HG02981 (cell line): ENCODE results near the gene RPL9.
"Not testable (repeated sequence)": the region's sequence is repeated elsewhere in the genome, so short reads cannot be mapped to it uniquely, and the experiment has no call there.

ENCODE experiments used
- ATAC-seq: cut with Tn5 transposase; IDR thresholded peaks from one replicate; pipeline ENCODE4 v1.9.1; 2021; ENCODE audit warnings: mild to moderate bottlenecking, moderate library complexity; ENCODE audit not compliant: unreplicated experiment

RPL9 gene

DNA sequence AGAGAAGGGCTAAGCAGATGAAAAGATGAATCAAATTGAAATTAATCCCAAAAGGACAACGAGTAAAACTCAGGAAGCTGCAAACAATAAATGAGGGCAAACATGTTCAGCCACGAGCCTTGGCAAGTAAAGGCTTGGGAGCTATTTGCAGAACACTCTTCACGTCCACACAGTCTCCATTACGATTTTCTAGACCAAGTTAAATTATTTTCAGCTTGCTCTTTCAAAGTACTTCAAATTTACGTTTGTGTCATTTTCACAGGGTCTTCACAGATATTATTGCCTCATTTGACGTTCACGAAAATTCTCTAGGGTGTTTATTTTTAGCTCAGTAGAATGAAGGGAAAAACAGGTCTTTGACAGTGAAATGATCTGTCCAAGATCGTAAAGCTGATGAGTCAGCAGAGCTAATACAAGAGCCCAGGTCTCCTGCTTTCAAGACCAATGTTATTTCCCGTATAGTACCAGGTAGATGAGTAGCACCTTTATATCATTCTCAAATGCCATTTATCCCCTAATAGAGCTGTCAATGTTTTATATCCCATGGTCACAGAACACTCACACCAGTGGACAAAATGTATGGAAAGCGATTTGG, 31.1 kb downstream of the RPL9 start:
- ATAC-seq, result no peak

DNA sequence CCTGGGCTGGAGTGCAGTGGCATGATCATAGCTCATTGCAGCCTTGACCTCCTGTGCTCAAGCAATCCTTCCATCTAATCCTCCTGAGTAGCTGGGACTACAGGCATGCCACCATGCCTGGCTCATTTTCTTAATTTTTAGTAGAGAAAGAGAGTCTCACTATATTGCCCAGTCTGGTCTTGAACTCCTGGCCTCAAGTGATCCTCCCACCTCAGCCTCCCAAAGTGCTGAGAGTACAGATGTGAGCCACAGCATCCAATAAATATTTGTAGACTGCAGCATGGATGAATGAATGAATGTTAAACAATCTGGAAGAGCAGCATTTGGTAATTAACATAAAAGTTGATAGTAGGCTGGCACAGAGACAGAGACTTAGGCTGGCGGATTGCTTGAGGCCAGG, 32.0 kb downstream of the RPL9 start:
- no peak for ATAC-seq

DNA sequence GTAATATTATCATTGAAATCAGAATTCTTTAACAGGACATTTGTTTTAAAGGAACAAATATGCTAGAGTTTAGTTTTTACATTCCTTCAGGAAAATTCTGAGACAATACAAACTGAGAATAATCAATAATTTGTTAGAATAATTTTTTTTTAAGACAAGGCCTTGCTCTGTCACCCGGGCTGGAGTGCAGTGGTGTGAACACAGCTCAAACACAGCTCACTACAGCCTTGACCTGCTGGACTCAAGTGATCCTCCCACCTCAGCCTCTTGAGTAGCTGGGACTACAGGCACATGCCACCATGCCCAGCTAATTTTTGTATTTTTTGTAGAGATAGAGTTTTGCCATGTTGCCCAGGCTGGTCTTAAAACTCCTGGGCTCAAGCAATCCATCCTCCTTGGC, 33.4 kb downstream of the RPL9 start:
- ATAC-seq, result not testable (repeated sequence)

DNA sequence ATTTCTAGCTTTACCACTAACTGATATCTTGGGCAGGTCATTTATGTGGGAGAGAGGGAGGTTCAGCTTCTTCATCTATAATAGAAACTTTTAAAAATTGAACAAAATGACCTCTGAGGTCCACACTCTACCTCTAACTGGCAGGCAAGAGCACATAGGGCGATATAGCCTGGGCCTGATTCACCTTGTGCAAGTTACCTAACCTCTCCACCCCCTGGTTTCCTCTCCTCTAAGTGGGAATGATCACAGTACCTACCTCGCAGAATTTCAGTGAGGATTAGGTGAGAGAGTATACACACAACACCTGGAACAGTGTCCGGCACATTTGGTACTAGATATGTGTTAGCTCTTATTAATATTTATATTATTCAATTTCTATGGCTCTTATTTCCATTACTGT, 36.5 kb downstream of the RPL9 start:
- no peak for ATAC-seq

DNA sequence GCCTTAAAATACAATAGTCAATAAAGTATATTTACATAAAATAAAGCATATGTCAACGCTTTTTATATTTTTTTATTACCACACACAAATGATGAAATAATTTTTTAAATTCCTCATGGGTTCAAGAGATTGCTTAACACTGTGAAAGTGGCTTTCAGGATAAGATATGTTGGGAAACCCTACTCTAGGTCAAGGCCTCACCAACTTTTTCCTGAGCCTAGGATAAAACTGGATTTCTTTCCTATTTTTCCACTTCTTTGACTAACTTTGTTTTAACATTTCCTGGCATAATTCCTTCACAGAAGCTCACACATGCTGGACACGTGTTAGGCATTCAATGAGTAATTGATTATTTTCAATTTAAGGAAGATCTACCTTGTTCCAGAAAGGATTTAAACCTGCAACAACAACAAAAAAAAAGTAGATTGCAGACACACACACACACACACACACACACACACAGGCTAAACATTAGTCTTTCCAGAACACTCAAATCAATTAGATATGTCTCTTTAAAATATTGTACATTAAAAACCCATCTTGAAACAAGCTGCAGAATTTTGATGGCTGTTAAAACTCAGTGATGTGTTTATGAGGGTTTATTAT, 42.9 kb downstream of the RPL9 start:
- ATAC-seq, result no peak

DNA sequence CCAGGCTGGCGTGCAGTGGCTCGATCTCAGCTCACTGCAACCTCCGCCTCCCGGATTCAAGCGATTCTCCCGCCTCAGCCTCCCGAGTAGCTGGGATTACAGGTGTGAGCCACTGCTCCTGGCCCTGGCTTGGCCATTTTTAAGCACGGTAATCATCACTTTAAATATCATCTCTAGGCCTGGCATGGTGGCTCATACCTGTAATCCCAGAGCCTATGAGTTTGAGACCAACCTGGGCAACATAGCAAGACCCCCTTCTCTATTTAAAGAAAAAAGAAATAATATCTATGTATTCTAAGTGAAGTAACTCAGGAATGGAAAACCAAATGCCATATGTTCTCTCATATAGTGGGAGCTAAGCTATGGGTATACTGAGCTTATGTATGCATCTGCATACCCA, 47.2 kb downstream of the RPL9 start:
- ATAC-seq, result not testable (repeated sequence)

DNA sequence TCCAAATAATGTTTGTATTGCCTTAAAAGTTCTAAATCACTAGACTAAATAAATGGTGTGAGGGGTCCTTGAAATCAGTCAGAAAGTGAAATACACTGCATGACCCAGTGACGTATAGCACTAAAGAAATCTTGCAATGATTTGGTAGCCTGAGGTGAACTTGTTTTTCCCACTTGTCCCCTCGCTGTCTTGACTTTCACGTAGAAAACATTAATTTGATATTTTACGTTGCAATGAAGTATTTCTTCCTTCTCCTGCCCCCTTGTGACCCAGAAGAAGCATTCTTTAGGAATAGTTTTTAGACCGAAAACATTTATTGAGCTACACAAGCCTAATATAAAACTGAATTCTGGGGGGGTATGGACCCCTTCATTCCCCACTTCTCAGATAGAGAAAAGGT, 48.3 kb downstream of the RPL9 start:
- no peak for ATAC-seq

DNA sequence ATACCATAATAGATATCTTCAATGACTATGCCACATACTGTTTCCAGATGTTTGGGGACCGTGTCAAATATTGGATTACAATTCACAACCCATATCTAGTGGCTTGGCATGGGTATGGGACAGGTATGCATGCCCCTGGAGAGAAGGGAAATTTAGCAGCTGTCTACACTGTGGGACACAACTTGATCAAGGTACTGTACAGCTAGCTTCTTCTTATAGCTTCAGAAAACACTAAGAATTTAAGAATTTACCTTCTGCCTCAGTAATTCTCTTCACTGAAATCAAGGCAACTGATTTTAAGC, 51.2 kb downstream of the RPL9 start:
- ATAC-seq, result no peak

DNA sequence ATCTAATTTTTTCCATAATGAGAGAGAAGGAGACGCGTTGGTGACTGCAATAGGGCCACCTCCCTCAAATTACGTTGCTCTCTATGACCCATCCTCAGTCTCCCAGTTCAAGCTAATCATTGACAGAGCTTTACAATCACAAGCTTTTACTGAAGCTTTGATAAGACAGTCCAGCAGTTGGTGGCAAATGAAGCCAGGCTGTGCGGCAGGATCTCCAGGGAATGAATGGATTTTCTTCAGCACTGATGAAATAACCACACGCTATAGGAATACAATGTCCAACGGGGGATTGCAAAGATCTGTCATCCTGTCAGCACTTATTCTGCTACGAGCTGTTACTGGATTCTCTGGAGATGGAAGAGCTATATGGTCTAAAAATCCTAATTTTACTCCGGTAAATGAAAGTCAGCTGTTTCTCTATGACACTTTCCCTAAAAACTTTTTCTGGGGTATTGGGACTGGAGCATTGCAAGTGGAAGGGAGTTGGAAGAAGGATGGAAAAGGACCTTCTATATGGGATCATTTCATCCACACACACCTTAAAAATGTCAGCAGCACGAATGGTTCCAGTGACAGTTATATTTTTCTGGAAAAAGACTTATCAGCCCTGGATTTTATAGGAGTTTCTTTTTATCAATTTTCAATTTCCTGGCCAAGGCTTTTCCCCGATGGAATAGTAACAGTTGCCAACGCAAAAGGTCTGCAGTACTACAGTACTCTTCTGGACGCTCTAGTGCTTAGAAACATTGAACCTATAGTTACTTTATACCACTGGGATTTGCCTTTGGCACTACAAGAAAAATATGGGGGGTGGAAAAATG, 51.7 kb downstream of the RPL9 start, which contains the start of gene KLB:
KLB (plus strand) TSS at position 168 of the 821 bp plus-strand sequence; CDS start at position 188, 20 bp downstream.
- ATAC-seq, result no peak
